IMR-90 (cell line): ENCODE results near the gene CORO7. TPM values are rescaled to one million over a fixed set of nuclear protein-coding genes. Genes with fewer than 3 reads are reported as not detected.

ENCODE experiments used
- ATAC-seq: fragments of 200-7000 bp; cut with Tn5 transposase; 2 replicates; pipeline ENCODE4 v1.9.1; 2020; ENCODE audit warnings: low read depth, mild to moderate bottlenecking, moderate library complexity
- BruUV-seq: library from RNA; stranded (reverse); fragments of 400-500 nt; replicated peaks from 2 replicates; lab custom pipeline; 2021; lab: Mats Ljungman, UMichigan
- CTCF ChIA-PET: fragments of 300-600 bp; formaldehyde crosslinking; extraction: SDS; loops from one replicate; lab custom pipeline; 2021; ENCODE audit warnings: antibody characterized with exemption; lab: Yijun Ruan, JAX
- POLR2A ChIA-PET: fragments of 300-600 bp; sonication (Branson Sonifier 250); formaldehyde crosslinking; loops from one replicate; lab custom pipeline; 2022; ENCODE audit warnings: antibody characterized with exemption; ENCODE audit not compliant: unreplicated experiment; lab: Charles Lee
- DNase-seq: peaks from one replicate; pipeline ENCODE4 v3.0.0; 2013
- H2AFZ ChIP-seq: replicated peaks from 2 replicates; pipeline ENCODE3; 2013; ENCODE audit warnings: low read length, mild to moderate bottlenecking; ENCODE audit not compliant: poor library complexity
- H2AK5ac ChIP-seq: 2 replicates; pipeline ENCODE4 v1.6.1; 2013; ENCODE audit warnings: low read depth, low read length, inconsistent platforms
- H2AK9ac ChIP-seq: replicated peaks from 2 replicates; pipeline ENCODE3; 2013; ENCODE audit warnings: mild to moderate bottlenecking, low read depth, low read length, moderate library complexity; ENCODE audit not compliant: poor library complexity
- H2BK120ac ChIP-seq: 2 replicates; pipeline ENCODE4 v1.6.1; 2013; ENCODE audit warnings: low read depth, low read length, inconsistent platforms
- H2BK15ac ChIP-seq: 3 replicates; pipeline ENCODE4 v1.6.1; 2013; ENCODE audit warnings: low read depth, low read length, inconsistent platforms
- H2BK20ac ChIP-seq: 2 replicates; pipeline ENCODE4 v1.6.1; 2013; ENCODE audit warnings: low read depth, mild to moderate bottlenecking, inconsistent platforms, low read length, moderate library complexity
- H2BK5ac ChIP-seq: 2 replicates; pipeline ENCODE4 v1.6.1; 2013; ENCODE audit warnings: mild to moderate bottlenecking, low read depth, low read length, inconsistent platforms; ENCODE audit not compliant: poor library complexity, severe bottlenecking
- H3K14ac ChIP-seq: replicated peaks from 2 replicates; pipeline ENCODE4 v1.6.1; 2013; ENCODE audit warnings: low read depth, low read length, inconsistent platforms
- H3K18ac ChIP-seq: 2 replicates; pipeline ENCODE4 v1.6.1; 2013; ENCODE audit warnings: low read depth, low read length, control low read depth
- H3K23ac ChIP-seq: 2 replicates; pipeline ENCODE4 v1.6.1; 2013; ENCODE audit warnings: low read depth, low read length, inconsistent platforms
- H3K27ac ChIP-seq: 2 replicates; pipeline ENCODE4 v1.5.1; 2013; ENCODE audit warnings: mild to moderate bottlenecking, control low read depth, low read length; ENCODE audit not compliant: insufficient read depth
- H3K27me3 ChIP-seq: 2 replicates; pipeline ENCODE4 v1.6.1; 2013; ENCODE audit warnings: low read length; ENCODE audit not compliant: control insufficient read depth, insufficient read depth
- H3K36me3 ChIP-seq: 2 replicates; pipeline ENCODE4 v1.6.1; 2013; ENCODE audit warnings: low read length, mixed read lengths; ENCODE audit not compliant: control insufficient read depth, insufficient read depth
- H3K4ac ChIP-seq: 2 replicates; pipeline ENCODE4 v1.6.1; 2013; ENCODE audit warnings: low read depth, low read length, inconsistent platforms
- H3K4me1 ChIP-seq: 2 replicates; pipeline ENCODE4 v1.6.1; 2013; ENCODE audit warnings: low read length, mixed read lengths; ENCODE audit not compliant: control insufficient read depth, insufficient read depth
- H3K4me2 ChIP-seq: 2 replicates; pipeline ENCODE4 v1.6.1; 2013; ENCODE audit warnings: low read depth, mild to moderate bottlenecking, control low read depth, low read length, moderate library complexity
- H3K4me3 ChIP-seq: 2 replicates; pipeline ENCODE4 v1.5.1; 2013; ENCODE audit warnings: low read depth, mild to moderate bottlenecking, control low read depth, low read length, moderate library complexity; ENCODE audit not compliant: insufficient read depth
- H3K56ac ChIP-seq: 2 replicates; pipeline ENCODE4 v1.6.1; 2013; ENCODE audit warnings: low read length, inconsistent platforms; ENCODE audit not compliant: insufficient read depth; ENCODE audit errors: extremely low read depth
- H3K79me1 ChIP-seq, 2 experiments: 2 replicates each; pipeline ENCODE4 v1.6.1; 2013; ENCODE audit warnings: low read length in 2 of 2, inconsistent platforms in 1 of 2, low read depth in 1 of 2
- H3K9ac ChIP-seq: 2 replicates; pipeline ENCODE4 v1.6.1; 2013; ENCODE audit warnings: low read depth, low read length, control low read depth
- H3K9me1 ChIP-seq: 2 replicates; pipeline ENCODE4 v1.6.1; 2013; ENCODE audit warnings: low read length, inconsistent platforms; ENCODE audit not compliant: insufficient read depth
- H3K9me3 ChIP-seq: 2 replicates; pipeline ENCODE4 v1.6.1; 2013; ENCODE audit warnings: low read length; ENCODE audit not compliant: control insufficient read depth, insufficient read depth
- H4K20me1 ChIP-seq: 2 replicates; pipeline ENCODE4 v1.6.1; 2013; ENCODE audit warnings: low read length, inconsistent platforms; ENCODE audit not compliant: insufficient read depth
- H4K5ac ChIP-seq: 2 replicates; pipeline ENCODE4 v1.6.1; 2013; ENCODE audit warnings: mild to moderate bottlenecking, low read depth, low read length, control low read depth
- H4K8ac ChIP-seq, 2 experiments: 2 replicates each; pipeline ENCODE4 v1.6.1; 2013; ENCODE audit warnings: low read depth in 2 of 2, low read length in 2 of 2, control low read depth in 1 of 2, inconsistent platforms in 1 of 2
- H4K91ac ChIP-seq: 2 replicates; pipeline ENCODE4 v1.6.1; 2013; ENCODE audit warnings: low read depth, low read length, inconsistent platforms; ENCODE audit not compliant: insufficient read depth
- WGBS, 2 experiments: methylation state at CpG; one replicate each; pipeline versions ENCODE4 v1.1.5 to v1.1.7; 2013; ENCODE audit warnings: missing lambda C conversion rate in 2 of 2; ENCODE audit not compliant: insufficient read length in 1 of 2; ENCODE audit errors: extremely low coverage in 2 of 2; 5-methylcytosine and 5-hydroxymethylcytosine counted together
- dilution Hi-C: fragments of 300-500 bp; cut with HindIII; formaldehyde crosslinking; loops from one replicate; pipeline ENCODE4 v1.14.3; 2018; ENCODE audit warnings: low sequenced_read_pairs; ENCODE audit not compliant: unreplicated experiment
- in situ Hi-C: fragments of 300-500 bp; cut with MboI; formaldehyde crosslinking; loops from 3 replicates; pipeline ENCODE4 v1.14.3; 2019; ENCODE audit warnings: low sequenced_read_pairs, inconsistent platforms, mixed read lengths
- intact Hi-C: fragments of 100-400 bp; cut with micrococcal nuclease; formaldehyde crosslinking; loops from 2 replicates; pipeline ENCODE4 v1.10.0; 2022
- polyA plus RNA-seq, 3 experiments: library from polyadenylated mRNA; depleted of rRNA; stranded (reverse); fragments of >200 nt; gene quantifications; 2 replicates each; pipeline ENCODE4 v1.2.3, GENCODE V29; 2012; ENCODE audit warnings: low replicate concordance in 1 of 3
- total RNA-seq: library from RNA; depleted of rRNA; stranded (reverse); fragments of >200 nt; gene quantifications from 2 replicates; pipeline ENCODE4 v1.2.3, GENCODE V29; 2012
- TF ChIP-seq, protein P1 (sequence below): conservative IDR thresholded peaks from 2 replicates; pipeline ENCODE4 v1.5.1; 2012; ENCODE audit warnings: mild to moderate bottlenecking, low read depth, low read length, improper control_type of control experiment
- TF ChIP-seq, protein P2 (sequence below): fragments of 150-350 bp; IDR thresholded peaks from 2 replicates; pipeline ENCODE4 v1.6.1; 2017; ENCODE audit warnings: mild to moderate bottlenecking, antibody characterized with exemption, low read length, low read depth
- TF ChIP-seq, protein P3 (sequence below): fragments of 150-350 bp; IDR thresholded peaks from 2 replicates; pipeline ENCODE4 v1.6.1; 2016; ENCODE audit warnings: low read depth, mild to moderate bottlenecking, low read length, moderate library complexity, borderline replicate concordance

CORO7 gene
- total and polyA plus RNA-seq, 2 of the 4 experiments (the other 2 are of a cell fraction): 6.3 to 26.7 TPM

DNA sequence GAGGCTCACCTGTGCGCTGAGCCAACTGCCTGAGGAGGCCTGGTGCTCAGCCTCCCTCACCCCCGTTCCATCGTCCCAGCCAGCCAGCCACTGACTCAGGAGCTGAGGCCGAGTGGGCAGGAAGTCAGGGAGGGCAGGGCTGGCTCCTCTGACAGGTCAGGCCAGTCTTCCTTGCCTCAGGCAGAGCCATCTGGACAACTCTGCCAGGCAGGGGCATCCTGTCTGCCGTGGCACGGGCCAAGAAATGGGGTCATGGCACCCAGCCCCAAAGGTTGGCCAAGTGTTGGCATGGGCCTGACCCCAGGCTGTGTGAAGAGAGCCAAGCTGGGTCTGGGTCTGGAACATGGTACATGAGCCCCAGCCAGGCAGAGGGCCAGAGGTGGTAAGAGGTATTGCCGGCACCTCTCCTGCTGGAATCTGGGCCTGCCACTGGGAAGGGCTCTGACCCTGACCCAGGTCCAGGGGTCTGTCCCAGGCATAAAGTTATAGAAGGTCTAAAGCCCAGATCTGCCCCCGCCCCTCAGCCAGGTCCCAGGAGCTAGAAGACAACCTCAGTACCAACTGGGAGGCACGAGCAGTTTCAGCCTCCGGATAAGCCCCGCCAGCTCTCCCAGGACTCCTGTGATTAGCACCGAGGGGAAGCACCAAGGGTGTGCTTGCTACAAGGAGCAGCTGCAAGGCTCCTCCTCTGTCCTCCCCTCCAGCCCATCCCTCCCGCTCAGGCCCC is 47.2 kb downstream of the CORO7 start:
- Histone ChIP-seq H4K5ac (no peak overlapping the region; the same call in 1 of the 2 replicates), H2BK120ac (peak overlapping the region; percentile 52; the same call in 1 of the 2 replicates), H3K4ac (peak overlapping the region; percentile 95), H2AK5ac (peak overlapping the region; percentile 81), H2AK9ac (peak overlapping the region; percentile 91), H3K27me3 (no peaks in the 10 kb centered on the region), H3K9me3 (no peaks in the 10 kb centered on the region), H4K20me1 (peaks cover 33% of the 10 kb centered on the region), H4K91ac (peak overlapping the region; percentile 50), H3K27ac (peak overlapping the region; percentile 7; the same call in 1 of the 2 replicates), H3K4me1 (peaks cover 25% of the 10 kb centered on the region), H3K4me3 (no peak overlapping the region), H3K79me1 (peaks cover 4 to 44% of the 10 kb centered on the region in 2 experiments; a peak in 3 of 4 replicates), H3K56ac (no peak overlapping the region), H2BK5ac (peak overlapping the region; percentile 10), H2AFZ (peak overlapping the region; percentile 64), H3K9ac (no peak overlapping the region), H3K4me2 (no peak overlapping the region), H3K23ac (no peak overlapping the region), H3K36me3 (peaks cover 1% of the 10 kb centered on the region; the same call in 1 of the 2 replicates), H4K8ac (peak overlapping the region; percentile 16 to 24; a peak in 1 of 4 replicates), H2BK15ac (peak overlapping the region; percentile 11; the same call in 1 of the 3 replicates), H3K18ac (0 out of 2 replicates have a peak overlapping the region, but pooled peaks have one; percentile 34), H3K14ac (peak overlapping the region; percentile 25; the same call in 1 of the 2 replicates), H2BK20ac (0 out of 2 replicates have a peak overlapping the region, but pooled peaks have one; percentile 10), H3K9me1 (peaks cover 21% of the 10 kb centered on the region)
- in situ Hi-C loops: no loop called here
- POLR2A ChIA-PET: no interaction called here
- BruUV-seq: no TSS peak
- intact Hi-C loops: no loop called here
- dilution Hi-C loops: no loop called here
- CTCF ChIA-PET: interaction anchor here (1.9 kb wide), 1 partner anchor 34 kb away, joined by 8 read pairs; no protein-coding TSS in a partner anchor
- ATAC-seq (no peak), DNase-seq (peak; percentile 51)
- 53% methylated on average over 4 of the region's 13 CpGs; no CpG with 5 or more reads in 1 of the 2 experiments for WGBS, 2 experiments
- TF ChIP-seq, protein P1, sequence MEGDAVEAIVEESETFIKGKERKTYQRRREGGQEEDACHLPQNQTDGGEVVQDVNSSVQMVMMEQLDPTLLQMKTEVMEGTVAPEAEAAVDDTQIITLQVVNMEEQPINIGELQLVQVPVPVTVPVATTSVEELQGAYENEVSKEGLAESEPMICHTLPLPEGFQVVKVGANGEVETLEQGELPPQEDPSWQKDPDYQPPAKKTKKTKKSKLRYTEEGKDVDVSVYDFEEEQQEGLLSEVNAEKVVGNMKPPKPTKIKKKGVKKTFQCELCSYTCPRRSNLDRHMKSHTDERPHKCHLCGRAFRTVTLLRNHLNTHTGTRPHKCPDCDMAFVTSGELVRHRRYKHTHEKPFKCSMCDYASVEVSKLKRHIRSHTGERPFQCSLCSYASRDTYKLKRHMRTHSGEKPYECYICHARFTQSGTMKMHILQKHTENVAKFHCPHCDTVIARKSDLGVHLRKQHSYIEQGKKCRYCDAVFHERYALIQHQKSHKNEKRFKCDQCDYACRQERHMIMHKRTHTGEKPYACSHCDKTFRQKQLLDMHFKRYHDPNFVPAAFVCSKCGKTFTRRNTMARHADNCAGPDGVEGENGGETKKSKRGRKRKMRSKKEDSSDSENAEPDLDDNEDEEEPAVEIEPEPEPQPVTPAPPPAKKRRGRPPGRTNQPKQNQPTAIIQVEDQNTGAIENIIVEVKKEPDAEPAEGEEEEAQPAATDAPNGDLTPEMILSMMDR: no peak
- TF ChIP-seq, protein P2, sequence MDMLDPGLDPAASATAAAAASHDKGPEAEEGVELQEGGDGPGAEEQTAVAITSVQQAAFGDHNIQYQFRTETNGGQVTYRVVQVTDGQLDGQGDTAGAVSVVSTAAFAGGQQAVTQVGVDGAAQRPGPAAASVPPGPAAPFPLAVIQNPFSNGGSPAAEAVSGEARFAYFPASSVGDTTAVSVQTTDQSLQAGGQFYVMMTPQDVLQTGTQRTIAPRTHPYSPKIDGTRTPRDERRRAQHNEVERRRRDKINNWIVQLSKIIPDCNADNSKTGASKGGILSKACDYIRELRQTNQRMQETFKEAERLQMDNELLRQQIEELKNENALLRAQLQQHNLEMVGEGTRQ: no peak
- TF ChIP-seq, protein P3, sequence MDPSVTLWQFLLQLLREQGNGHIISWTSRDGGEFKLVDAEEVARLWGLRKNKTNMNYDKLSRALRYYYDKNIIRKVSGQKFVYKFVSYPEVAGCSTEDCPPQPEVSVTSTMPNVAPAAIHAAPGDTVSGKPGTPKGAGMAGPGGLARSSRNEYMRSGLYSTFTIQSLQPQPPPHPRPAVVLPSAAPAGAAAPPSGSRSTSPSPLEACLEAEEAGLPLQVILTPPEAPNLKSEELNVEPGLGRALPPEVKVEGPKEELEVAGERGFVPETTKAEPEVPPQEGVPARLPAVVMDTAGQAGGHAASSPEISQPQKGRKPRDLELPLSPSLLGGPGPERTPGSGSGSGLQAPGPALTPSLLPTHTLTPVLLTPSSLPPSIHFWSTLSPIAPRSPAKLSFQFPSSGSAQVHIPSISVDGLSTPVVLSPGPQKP: no peak
